GM15510 (cell line): ENCODE results near the gene EMILIN2.

Experiments
- POLR2A ChIP-seq: IDR thresholded peaks from 3 replicates; pipeline ENCODE4 v1.6.1; 2011; ENCODE audit warnings: borderline replicate concordance; ENCODE audit not compliant: insufficient read length; ENCODE audit errors: extremely low read depth

Gene EMILIN2

DNA sequence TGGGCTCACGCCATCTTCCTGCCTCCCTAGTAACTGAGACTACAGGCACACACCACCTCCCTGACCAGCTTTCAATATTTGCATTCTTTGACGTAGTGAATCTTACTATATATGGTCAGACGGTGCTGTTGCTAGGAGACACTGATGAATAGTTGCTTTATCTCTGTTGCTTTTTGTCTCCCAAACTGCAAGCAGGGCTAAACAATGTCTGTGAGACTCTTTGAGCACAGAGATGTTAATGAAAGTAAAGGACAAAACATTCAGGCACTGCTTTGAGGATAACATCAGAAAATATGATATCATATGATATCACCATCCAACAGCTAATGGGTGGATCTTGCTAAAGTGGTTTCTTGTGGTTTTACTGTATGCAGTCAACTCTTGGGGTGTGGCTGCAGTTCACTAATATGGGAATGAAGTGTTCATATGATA, 43.0 kb downstream of the EMILIN2 start:
- no peak for TF ChIP-seq POLR2A

DNA sequence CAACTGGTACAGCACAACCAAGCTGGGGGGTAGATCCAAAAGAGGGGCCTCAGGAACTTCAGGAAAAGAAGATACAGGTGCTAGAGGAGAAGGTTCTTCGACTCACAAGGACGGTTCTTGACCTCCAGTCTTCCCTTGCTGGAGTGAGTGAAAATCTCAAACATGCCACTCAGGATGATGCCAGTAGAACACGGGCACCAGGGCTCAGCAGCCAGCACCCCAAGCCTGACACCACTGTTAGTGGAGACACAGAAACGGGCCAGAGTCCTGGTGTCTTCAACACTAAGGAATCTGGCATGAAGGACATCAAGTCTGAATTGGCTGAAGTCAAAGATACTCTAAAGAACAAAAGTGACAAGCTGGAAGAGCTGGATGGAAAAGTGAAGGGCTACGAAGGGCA, 43.8 kb downstream of the EMILIN2 start:
- no peak for TF ChIP-seq POLR2A

- TF ChIP-seq POLR2A: no peak
Observed at GRCh38 chr18:2891526-2892431, 45.0 kb downstream of the EMILIN2 start.

- TF ChIP-seq POLR2A: no peak
Observed at GRCh38 chr18:2893056-2893455, 46.2 kb downstream of the EMILIN2 start.

DNA sequence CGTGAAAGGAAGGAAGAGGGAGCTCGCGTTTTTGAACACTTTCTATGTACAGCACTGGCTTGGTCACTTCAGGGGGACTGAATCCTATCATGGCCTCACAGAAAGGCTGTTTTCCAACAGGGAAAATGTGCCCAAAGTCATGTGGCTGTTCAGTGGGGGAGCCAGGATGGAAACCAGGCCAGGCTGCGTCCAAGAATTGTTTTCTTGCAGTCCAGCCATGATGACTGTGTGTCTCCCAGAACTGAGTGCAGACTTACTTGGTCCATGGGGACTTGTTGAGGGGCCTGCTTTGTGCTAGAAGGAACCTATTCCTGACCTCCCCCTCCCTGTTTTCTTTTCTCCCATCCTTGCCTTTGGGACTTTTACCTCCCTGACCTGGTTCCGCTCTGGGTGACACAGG, 46.9 kb downstream of the EMILIN2 start:
- no peak for TF ChIP-seq POLR2A

DNA sequence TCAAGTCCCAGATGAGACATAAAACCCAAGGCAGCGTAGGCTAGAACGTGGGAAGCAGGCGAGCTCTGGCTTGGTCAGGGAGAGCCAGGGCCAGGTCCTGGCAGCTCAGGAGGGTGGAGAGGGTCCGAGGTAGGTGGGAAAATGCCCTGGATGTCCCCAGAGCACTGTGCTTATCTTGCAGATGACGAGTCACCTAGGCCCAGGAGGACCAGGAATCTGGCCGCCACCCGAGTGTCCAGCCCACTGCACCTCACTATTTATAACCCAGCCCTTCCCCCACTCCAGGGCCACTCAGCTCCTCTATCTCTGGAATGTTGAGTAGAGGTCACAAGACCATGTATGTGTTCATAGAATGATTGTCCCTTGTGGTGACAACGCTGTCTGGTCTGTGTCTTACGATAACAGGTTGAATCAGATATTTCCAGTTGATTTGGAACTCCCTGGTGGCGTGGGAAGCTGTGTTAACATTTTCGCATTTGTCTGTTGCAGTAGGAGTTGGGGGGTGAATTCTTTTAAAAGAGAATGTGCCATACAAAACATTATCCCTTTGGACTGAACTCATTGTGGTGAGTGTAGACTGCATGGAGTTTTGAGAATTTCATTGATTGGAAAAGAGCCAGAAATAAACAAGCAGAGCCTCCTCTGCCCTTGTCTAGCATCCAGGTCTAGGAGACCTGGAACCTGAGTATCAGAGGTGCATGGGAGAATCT, 47.5 kb downstream of the EMILIN2 start:
- TF ChIP-seq POLR2A: no peak

GRCh38 chr18:2894841-2895370, 48.1 kb downstream of the EMILIN2 start:
- TF ChIP-seq POLR2A: no peak

DNA sequence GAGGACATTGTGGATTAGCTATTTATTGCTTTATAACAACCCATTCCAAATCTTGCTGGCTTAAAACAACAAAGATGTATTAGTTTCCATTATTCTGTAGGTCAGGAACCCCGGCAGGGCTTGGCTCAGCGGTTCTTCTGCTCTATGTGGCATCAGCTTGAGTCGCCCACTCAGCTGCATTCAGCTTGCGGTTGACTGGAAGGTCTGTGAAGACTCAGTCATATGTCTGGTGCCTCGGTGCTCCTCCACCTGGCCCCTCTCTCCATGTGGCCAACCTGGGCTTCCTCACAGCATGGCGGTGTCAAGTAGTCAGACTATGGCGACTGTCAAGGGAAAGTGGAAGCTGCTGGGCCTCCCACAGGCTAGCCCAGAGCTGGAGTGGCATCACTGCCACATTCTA, 48.6 kb downstream of the EMILIN2 start:
- no peak for TF ChIP-seq POLR2A

DNA sequence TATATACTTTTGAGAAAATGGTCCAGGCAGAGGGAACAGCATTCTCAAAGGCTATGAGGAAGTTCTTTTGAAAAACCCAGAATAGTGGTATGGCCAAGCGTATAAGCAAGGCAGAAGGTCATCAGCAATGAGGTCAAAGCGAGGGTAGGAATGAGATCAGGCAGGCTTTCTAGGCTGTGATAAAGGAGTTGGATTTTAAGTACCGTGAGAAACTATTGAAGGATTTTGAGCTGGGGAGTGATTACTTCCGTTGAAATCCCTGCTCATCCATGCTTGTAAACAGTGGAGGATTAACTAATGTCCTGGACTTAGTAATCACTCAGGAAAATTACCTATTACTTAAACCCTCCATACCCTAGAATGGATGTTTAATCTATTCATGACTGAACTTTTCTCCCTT, 50.2 kb downstream of the EMILIN2 start:
- no peak for TF ChIP-seq POLR2A

- no peak for TF ChIP-seq POLR2A
Observed at GRCh38 chr18:2897448-2898185, 50.8 kb downstream of the EMILIN2 start.

DNA sequence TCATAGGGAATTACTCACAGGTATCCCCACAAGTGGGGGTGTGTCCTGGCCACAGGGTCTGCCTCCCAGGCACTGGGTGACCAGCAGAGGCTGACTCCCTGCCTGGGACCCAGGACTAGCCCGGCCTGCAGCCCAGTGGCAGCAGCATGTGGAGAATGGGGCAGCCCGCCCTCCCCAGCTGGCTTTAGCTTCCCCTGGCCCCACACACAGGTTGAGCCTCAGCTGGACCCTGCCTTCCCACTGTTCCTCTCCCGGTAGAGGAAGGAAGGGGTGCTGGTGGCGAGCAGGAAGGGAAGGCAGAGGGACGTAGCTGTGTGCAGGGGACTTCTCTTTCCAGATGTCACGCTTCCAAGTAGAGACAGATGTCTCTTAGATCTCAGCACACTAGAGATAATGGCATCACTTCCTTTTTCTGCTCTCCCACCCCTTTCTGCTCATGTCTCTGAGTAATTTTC, 51.4 kb downstream of the EMILIN2 start:
- no peak for TF ChIP-seq POLR2A

DNA sequence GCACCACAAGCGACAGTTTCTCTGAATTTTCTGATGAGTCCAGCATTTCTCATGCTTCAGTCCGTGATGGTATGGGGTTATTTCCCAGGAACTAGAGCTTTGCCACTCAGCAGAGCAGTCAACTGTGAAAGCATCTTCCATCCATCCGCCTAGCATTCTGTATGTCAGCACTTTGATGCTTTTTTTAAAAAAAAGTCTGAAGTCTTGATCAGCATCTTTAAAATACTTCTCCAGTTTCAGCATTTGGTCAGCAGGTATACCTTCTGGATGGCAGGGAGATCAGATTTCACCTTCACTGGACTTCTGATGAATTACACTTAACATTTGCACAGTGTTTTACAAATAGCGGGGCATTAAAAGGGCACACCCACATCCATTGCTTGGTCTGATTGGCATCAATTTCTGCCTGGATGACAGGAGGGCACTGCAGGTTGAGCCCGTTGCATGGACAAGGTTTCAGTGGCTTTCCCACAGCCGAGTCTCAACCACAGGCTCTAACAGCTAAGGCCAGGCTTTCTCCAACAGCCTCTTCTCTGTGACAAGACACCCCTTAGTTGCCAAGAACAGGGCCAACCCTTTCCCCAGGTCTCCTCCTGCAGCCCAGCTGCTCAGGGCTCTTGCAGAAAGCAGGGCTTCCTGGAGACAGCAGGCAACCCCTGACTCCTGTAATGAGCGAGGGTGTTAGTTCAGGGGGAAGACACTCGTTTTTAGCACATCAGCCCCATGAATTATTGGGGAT, 54.0 kb downstream of the EMILIN2 start:
- no peak for TF ChIP-seq POLR2A

GRCh38 chr18:2901423-2901985, 54.7 kb downstream of the EMILIN2 start:
- no peak for TF ChIP-seq POLR2A

DNA sequence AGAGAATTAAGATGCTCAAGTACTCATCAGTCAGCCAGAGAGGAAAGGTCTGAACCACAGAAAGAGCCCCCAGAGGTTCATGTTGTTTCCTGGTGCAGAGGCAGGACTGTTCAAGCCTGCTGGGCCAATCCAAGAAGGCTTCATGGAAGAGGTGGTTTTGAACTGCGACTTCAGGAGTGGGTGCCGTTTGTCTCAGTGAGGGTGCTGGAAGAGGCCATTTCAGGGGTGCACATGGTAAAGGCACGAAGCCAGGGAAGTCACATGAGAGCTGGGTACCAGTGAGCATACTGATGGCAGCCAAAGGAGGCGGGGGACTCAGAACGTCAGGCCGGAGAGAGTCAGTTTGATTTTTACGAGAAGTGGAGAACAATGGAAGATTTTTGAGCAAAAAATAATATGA, 55.5 kb downstream of the EMILIN2 start:
- no peak for TF ChIP-seq POLR2A
